SW480 (cell line): ENCODE data around the gene COIL.
"Not testable (repeated sequence)": the region's sequence is repeated elsewhere in the genome, so short reads cannot be mapped to it uniquely, and the experiment has no call there.

ENCODE experiments used
- DNase-seq: peaks from one replicate; pipeline ENCODE4 v3.0.0-alpha.2; 2016; ENCODE audit warnings: low spot score

Gene COIL

GRCh38 chr17:56977673-56978395, 17.0 kb upstream of the COIL start, which contains the start of gene SCPEP1:
Gene SCPEP1 (plus strand): TSS chr17:56978131. CDS start chr17:56978160, 29 bp downstream.
- peak; percentile 87 for DNase-seq

GRCh38 chr17:56976941-56977608, 16.2 kb upstream of the COIL start:
- no peak for DNase-seq

- DNase-seq, result no peak
Measured at GRCh38 chr17:56975656-56976055, 14.8 kb upstream of the COIL start.

- DNase-seq, result no peak
Measured at GRCh38 chr17:56974055-56974454, 13.2 kb upstream of the COIL start.

GRCh38 chr17:56973520-56973919, 12.7 kb upstream of the COIL start:
- no peak for DNase-seq

GRCh38 chr17:56972111-56972730, 11.4 kb upstream of the COIL start:
- DNase-seq, result no peak

- no peak for DNase-seq
Measured at GRCh38 chr17:56970974-56971373, 10.1 kb upstream of the COIL start.

GRCh38 chr17:56966338-56966737, 5.5 kb upstream of the COIL start:
- no peak for DNase-seq

- DNase-seq, result not testable (repeated sequence)
Measured at GRCh38 chr17:56965681-56966080, 4.8 kb upstream of the COIL start.

GRCh38 chr17:56965241-56965640, 4.4 kb upstream of the COIL start:
- not testable (repeated sequence) for DNase-seq

- no peak for DNase-seq
Measured at GRCh38 chr17:56956992-56957391, 3.9 kb downstream of the COIL start.

GRCh38 chr17:56949595-56949994, 11.3 kb downstream of the COIL start:
- no peak for DNase-seq

- no peak for DNase-seq
Measured at GRCh38 chr17:56948491-56948890, 12.4 kb downstream of the COIL start.

- no peak for DNase-seq
Measured at GRCh38 chr17:56947741-56948140, 13.1 kb downstream of the COIL start.

- DNase-seq, result no peak
Measured at GRCh38 chr17:56945938-56946505, 14.8 kb downstream of the COIL start.

- no peak for DNase-seq
Measured at GRCh38 chr17:56943505-56944125, 17.2 kb downstream of the COIL start.

- peak; percentile 50 for DNase-seq
Measured at GRCh38 chr17:56939869-56940484, 20.9 kb downstream of the COIL start.

GRCh38 chr17:56938206-56938605, 22.6 kb downstream of the COIL start:
- not testable (repeated sequence) for DNase-seq

GRCh38 chr17:56937687-56938086, 23.2 kb downstream of the COIL start:
- no peak for DNase-seq

GRCh38 chr17:56936697-56937322, 24.0 kb downstream of the COIL start:
- no peak for DNase-seq

- no peak for DNase-seq
Measured at GRCh38 chr17:56935461-56935860, 25.4 kb downstream of the COIL start.
